ENCODE results near the gene MAD2L2.

The MAD2L2 gene

GRCh38 chr1:11638121-11638520 is 42.8 kb downstream of the MAD2L2 start:
- no peak for DNase-seq (ENCODE audit: insufficient read length, low spot score)
- FAIRE-seq: no peak

- FAIRE-seq (no peak), DNase-seq (ENCODE audit: insufficient read length, low spot score) (no peak)
Observed at GRCh38 chr1:11634365-11635192, 46.4 kb downstream of the MAD2L2 start.

GRCh38 chr1:11629184-11630016 is 51.5 kb downstream of the MAD2L2 start:
- no peak for DNase-seq (ENCODE audit: insufficient read length, low spot score)
- no peak for FAIRE-seq

- FAIRE-seq (no peak), DNase-seq (ENCODE audit: insufficient read length, low spot score) (no peak)
Observed at GRCh38 chr1:11628767-11629166, 52.2 kb downstream of the MAD2L2 start.

- FAIRE-seq: no peak
- no peak for DNase-seq (ENCODE audit: insufficient read length, low spot score)
Observed at GRCh38 chr1:11626551-11626950, 54.4 kb downstream of the MAD2L2 start.

Data from HTR-8/SVneo (cell line).